ENCODE measurements around the gene WDR5B.

WDR5B gene

DNA sequence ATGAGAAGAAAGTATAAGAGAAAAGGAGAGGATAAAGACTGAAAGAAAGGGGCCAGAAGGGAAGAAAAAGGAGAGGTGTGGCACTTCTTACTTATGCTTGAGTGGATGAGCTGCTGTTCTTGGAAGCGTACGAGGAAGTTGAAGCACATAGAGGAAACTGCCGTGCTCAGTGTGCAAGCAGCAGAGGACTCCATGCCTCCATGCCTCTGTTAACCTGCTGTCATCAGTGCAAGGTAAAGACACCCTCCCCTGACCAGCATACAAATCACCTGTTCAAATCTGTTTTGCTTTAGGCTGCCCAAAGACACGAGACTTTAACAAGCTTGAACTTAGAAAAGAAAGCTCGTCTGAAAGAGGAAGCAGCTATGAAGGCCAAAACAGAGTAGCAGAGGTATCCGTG lies 6.4 kb downstream of the WDR5B start:
- no peak for DNase-seq (ENCODE audit: low spot score)

DNA sequence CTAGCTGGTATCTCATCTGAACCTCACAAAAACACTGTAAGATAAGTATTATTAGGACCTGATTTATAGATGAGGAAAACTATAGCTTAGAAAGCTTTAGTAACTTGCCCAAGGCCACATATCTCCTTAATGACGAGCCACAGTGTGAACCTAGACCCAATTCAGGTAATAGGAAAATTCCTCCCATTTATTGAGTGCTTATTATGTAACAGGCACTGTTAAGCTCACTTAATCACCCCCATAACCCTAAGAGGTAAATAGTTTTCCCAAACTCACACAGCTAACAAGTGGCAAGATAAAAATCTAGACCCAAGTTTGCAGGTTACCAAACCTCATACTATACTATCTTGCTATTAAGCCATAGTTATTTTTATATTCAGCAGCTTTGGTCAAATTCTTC lies 7.9 kb downstream of the WDR5B start:
- DNase-seq (ENCODE audit: low spot score) = no peak

DNA sequence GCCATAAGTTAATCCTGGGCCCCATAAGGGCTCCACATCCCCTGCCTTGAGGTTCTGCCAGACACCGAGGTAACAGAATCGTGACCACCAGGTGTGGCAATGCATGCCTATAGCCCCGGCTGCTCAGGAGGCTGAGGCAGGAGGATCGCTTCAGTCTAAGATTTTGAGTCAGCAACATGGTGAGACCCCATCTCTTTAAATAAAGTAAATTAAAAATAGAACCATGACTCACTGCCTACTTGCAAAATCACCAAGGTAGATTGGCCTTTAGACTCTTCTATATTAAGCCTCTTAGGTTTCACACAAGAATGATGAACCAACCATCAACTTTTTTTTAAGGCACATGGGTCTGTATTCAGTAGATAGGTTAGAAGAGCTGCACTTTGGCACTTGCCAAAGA lies 9.7 kb downstream of the WDR5B start:
- DNase-seq (ENCODE audit: low spot score) = no peak

DNA sequence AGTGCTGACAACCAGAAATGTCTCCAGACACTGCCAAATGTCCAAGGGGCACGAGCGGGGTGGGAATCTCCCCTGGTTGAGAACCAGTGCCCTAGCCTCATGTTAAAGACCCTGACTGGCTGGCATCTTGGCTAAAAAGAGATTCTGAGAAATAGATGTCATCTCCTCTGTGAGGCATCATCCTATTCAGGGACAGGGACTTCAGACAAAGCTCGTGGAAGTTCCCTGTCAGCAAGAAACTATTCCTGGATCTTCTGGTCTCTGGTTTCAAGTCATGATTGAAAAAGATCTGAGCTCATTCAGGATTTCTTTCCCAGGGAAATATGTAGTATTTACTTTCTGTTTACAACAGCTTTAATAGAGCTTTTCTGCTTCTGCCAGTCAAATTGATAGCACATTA lies 10.8 kb downstream of the WDR5B start:
- DNase-seq (ENCODE audit: low spot score) = no peak

DNA sequence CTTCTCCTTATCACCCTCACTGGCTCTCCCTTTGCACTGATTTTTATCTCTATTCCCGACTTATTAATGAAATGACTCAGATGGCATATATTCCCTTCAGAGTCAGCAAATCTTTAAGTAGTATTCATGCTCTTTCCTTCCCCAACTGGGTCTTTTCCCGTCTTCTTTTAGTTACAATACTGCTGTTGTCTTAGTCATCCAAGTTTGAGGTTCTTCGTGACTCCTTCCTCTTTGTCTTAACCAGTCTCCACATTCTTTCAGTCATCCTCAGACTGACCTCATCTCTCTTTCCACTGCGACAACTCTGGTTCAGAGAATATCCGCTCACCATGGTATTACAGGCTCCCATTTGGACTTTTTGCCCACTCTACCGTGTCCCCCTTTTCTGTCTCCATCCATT lies 12.4 kb downstream of the WDR5B start:
- DNase-seq (ENCODE audit: low spot score) = no peak

DNA sequence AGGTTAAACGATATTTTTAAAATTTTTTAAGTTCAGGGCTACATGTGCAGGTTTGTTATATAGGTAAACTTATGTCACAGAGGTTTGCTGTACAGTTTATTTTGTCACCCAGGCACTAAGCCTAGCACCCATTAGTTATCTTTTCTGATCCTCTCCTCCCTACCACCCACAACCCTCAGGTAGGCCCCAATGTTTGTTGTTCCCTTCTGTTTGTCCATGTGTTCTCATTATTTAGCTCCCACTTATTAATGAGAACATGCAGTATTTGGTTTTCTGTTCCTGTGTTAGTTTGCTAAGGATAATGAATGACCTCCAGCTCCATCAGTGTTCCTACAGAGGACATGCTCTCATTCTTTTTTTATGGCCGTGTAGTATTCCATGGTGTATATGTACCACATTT lies 16.9 kb downstream of the WDR5B start:
- no peak for DNase-seq (ENCODE audit: low spot score)

DNA sequence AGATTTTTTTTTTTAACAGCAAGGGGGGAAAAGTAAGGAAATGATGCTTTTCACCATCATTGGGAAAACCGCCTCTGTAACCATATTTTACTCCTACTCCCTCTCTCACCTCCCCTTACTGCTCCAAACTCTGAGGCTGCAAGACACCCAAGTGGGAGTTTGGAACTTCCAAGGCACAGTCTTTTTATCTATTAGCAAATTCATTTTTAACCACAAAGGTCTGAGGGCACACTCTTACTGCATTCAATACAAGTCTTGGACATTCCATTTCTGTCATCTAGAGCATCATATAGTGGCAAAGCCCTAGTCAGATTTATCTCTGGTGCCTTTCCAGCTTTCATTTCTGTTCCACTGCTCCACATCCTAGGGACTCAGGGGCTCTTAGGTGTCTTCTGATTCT lies 18.7 kb downstream of the WDR5B start:
- no peak for DNase-seq (ENCODE audit: low spot score)

DNA sequence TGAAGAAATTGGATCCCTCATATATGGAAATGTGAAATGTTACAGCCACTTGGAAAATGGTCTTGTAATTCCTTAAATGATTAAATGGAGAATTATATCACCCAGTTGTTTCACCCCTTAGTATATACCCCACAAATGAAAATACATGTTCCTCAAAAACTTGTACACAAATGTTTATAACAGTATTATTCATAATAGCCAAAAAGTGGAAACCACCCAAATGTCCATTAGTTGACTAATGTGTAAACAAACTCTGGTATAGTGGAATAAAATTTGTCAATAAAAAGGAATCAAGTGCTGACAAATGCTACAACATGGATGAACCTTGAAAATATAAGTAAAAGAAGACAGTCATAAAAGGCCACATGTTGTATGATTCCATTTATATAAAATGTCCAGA lies 19.4 kb downstream of the WDR5B start:
- DNase-seq (ENCODE audit: low spot score) = no peak

DNA sequence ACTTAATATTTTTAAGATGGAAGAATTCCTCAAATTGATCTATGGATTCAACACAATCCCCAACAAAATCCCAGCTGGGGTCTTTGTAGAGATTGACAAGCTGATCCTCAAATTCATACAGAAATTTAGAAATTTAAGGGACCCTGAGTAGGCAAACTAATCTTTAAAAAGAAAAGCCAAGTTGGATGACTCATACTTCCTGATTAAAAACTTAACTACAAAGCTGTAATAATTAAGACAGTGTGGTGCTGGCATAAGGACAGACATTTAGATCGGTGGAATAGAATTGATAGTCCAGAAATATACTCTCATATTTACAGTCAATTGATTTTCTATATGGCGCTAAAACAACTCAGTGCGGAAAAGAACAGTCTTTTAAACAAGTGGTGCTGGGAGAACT lies 20.3 kb downstream of the WDR5B start:
- no peak for DNase-seq (ENCODE audit: low spot score)

DNA sequence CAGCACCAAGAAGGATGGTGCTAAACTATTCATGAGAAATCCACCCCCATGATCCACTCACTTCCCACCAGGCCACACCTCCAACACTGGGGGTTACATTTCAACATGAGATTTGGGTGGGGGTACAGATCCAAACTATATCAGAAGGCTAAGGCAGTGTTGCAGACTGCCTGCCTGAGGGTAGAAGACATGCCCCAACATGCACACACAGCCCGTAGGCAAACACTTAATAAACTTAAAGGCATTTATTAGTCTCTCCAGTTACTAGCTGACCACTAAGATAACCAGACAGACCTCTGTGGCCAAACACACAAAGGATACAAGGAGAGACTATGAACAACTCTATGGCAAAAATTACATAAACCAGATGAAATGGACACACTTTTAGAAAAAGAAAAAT lies 21.7 kb downstream of the WDR5B start:
- no peak for DNase-seq (ENCODE audit: low spot score)

DNA sequence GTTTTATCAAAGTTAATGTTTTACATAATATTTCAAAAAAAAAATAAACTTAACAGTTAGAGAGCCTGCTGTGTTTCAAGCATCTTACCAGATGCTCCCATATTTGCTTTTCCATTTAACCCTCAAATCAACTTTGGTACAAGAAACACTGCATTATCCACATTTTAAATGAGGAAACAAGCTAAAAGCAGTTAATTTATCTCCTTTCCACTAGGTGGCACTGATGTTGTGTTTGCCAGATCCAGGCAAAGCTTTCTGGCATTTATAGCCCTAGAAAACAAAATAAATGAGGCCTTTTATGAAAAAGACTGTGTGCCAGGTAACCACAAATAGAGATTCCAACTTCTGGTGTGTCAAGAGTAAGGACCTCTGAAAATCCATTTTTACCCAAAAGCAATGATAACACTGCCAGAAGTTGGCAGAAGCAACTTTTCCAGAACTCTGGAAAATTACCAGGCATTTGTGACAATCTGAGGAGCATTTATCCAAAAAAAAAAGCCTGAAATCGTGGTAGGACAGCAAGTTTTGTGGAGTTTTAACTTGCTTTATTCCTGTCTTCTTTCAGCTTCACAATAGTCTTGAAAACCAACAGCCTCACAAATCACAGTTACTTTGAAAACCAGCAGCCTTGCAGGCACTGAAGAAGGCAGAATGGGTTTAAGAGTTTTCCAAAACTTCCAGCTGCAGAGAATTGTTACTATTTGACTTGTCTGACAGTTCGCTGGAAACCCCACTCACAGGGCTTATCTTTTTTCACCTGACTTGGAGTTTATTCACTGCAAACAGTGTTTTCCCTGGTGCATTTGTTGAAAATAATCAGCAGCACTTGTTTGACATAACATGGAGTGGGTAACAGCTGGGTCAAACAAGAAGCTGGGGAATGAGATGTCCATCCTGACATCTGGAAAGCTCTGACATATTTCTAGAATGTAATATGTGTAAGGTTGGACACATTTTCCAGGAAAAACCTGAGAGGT lies 22.7 kb downstream of the WDR5B start:
- peak; percentile 78 for DNase-seq (ENCODE audit: low spot score)

DNA sequence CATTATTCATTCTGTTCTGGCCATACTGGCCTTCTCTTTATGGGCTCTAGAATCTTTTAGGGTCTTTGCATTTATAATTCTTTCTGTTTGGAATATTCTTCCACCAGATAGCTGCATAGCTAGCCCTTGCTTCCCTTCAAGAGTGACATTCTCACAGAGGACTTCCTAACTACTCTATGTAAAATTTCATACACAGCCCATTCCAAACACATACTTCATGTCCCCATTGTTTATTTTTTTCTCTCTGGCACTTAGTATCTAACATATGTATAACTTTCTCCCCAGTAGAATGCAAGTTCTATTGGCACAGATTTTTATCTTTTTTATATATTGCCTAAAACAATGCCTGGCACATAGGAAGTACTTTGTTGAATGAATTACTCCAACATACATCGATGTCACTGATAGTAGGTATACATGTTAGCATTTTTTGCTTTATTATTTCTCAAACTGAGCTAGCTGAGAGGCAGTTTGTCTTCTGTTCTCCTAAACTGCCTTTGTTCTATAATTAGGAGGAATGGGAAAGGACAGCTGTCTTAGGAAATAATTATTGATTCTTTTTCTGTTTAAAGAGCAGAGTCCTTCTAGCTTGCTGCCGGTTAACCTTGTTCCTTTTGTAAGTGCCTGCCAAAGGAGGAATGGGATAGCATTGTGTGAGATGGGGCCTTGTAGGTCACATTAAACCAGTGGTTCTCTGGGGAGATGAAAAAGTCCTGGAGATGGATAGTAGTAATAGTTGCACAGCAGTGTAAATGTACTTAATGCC lies 24.0 kb downstream of the WDR5B start:
- no peak for DNase-seq (ENCODE audit: low spot score)

DNA sequence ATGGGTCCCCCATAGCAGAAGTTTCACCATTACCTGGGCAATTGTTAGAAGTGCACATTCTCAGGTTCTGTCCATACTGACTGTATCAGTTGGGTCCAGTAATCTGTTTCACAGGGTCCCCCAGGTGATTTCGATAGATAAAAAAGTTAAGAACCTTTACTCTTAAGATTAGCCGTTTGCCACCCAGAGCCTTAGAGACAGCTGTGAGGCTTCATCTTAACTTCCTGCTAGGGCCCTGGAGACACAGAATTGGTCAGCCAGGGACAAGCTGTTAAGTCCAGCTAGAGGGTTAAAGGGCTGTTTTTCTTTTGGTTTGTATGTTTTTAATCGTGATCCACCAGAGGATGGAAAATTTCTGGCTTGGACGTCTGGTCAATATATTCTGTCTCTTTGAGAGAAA lies 25.2 kb downstream of the WDR5B start:
- peak; percentile 13 for DNase-seq (ENCODE audit: low spot score)

DNA sequence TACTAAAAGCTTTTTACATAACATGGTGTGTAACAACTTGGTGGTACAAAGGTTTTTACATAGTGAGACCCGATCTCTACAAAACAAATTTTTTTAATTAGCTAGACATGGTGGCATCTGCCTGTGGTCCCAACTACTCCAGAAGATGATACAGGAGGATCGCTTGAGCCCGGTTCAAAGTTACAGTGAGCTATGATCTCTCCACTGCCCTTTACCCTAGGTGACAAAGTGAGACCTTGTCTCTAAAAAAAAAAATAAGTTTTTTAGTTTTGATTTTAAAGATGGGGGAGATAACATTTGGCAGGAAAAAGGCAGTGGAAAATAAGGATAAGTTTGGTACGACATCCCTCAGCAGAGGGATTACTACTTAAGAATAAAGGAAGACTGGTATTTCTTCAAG lies 26.0 kb downstream of the WDR5B start:
- DNase-seq (ENCODE audit: low spot score) = no peak

DNA sequence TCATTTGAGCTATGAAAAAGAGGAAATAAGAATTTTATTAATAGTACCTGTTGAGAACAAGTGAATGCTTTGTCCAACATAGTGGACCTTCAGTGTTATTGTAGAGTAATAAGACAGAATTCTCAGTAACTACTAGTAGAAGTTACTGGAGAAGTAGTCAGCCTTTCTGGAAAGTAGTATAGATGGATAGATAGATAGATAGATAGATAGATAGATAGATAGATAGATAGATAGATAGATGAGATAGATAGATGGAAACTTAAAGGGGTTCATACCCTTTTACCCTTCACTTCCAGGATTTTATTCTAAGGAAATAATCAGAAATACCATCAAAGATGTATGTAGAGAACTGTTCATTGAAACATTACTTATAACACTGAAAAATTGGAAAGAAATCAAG lies 26.7 kb downstream of the WDR5B start:
- no peak for DNase-seq (ENCODE audit: low spot score)

DNA sequence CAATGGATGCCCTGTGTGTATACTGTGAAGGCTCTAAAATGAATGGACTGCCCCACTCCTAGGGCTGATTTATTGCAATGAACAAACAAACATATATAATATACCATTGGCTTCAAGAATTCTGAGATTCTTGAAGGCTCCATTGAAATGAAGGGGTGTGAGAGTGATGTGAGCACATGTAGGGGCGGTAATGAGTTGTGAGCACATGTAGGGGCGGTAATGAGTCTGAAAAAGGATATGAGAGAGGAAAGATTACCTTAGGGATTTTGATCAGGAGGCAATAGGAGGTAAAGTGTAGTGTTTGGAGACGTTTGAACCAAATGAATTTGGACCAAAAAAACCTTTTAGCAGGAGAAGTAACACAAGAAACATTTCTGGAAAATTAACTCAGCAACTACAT lies 28.2 kb downstream of the WDR5B start:
- no peak for DNase-seq (ENCODE audit: low spot score)

DNA sequence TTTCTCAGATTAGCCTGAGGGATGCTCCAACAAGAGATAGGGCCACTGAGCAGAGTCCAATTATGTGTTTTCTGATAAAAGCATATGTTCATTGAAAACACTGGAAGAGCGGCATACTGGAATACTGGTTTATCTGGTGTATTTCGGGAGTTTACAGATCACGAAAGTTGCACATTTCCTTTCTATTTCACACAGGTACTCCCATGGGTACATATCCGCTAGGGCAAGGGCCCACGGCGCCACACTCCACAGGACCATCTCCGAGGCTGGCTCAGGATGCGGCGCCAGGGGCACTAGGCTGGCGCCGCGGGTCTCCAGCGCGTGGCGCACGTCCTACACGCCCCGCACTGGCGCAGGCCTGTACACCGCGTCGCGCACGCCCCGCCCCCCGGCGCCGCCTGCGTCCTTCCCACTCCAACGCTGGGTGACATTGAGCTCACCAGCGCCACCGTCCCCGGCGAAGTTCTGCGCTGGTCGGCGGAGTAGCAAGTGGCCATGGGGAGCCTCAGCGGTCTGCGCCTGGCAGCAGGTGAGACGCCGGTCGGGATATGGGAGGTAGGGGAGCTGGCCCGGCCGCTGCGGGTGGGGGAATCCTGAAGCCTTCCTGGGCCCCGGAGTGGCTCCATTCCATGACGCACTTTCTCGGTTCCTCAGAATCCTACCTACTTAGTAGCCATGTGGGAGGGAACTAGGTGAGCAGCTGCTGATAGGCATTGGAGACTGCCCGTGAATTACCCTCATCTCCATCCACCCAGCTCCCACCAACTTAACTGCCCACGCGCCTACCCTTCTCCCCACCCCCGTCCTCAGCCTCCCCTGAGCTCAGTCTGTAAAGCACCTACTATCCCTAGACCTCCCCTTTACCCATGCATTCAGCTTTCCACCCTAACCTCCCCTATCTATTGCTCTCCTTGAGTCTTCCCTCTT lies 31.8 kb downstream of the WDR5B start, which contains the start of gene FAM162A:
Gene FAM162A (plus strand): TSS at position 412 of the 927 bp plus-strand sequence. CDS start 84 bp downstream, at position 496.
- DNase-seq (ENCODE audit: low spot score) = peak; percentile 96

DNA sequence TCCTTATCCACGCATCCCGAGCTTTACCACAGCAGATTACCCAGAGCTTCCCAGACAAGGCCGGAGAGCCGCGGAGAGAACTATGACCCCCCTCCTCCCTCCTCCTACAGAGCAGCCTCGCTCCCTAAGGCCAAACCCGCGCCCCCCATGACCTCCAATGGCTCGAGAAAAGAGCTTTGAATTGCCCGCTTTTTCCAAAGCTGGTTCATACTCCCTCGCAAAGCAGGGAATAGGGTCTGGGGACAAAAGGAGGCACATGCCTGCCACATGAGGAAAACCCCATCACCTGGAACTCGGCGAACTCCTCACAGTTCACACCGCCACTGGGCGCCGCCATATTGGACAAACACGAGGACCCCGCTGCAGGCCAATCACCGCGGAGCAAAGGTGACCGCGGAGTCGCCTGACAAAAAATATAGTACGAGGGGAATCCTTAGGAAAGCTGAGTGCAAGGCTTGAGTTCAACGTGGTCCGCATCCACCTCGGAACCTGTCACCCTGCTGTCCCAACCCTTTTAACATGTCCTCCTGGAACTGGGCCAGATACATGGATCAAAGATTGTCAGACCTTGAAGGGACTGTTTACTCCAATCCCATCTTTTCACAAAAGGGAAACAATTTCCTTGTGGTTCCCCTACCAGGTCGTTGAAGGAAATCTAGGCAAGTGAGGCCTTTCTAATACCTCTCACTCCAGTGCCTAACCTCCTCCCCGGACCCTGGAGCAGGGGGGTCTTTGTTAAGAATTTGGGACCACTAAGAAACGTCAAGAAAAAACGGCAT lies 32.8 kb downstream of the WDR5B start, which contains the start of gene MIX23:
Gene MIX23 (minus strand): TSS at position 344 of the 779 bp plus-strand sequence. CDS start 7 bp downstream, at position 337.
- DNase-seq (ENCODE audit: low spot score) = peak; percentile 89

DNA sequence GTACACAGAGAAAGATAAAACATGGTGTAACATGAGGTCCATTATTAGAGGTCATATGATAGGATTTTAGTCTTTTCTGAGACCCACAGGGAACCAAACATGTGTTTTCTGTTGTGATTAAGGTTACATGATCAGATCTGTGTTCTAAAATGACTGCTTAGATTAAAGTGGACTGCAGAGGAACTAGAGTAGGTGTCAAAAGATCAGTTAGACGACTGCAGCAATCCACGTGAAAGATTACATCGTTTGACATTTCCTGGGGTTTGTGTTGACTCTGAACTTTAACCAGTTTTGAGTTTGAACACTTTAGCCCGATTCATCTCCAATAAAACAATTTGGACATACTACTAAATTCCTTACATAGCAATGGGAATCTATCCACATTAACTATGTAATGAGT lies 37.9 kb downstream of the WDR5B start:
- DNase-seq (ENCODE audit: low spot score) = no peak

DNA sequence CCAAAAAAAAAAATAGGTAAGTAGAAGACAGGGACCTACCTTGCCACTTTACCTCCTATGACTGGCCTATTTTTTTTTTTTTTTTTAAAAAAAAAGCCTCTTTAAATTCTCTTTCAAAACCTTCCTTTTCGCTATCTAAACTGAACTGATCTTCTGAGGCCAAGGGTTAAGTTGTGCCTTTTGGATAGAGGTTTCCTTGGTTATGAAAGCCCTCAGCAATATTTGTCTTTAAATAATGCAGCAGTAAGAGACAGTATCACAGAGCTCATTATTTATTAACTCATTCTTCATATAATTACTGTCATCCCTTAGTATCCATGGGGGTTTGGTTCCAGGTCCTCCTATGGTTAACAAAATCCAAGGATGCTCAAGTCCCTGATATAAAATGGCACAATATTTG lies 41.8 kb downstream of the WDR5B start:
- DNase-seq (ENCODE audit: low spot score) = no peak

DNA sequence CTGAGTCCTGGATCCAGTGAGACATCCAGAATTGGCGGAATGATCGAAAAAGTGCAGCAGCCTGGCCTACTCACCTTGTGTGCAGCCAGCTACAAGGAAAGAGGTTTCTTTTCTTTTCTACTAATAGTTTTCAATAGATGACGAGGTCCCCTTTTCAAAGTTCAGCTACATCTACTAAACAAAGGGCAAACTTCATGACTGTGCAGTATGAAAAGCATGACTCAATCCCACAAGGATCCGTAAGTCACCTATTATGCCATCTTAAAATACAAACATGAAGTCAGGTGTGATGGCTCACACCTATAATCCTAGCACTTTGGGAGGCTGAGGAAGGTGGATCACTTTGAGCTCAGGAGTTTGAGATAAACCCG lies 49.5 kb downstream of the WDR5B start:
- DNase-seq (ENCODE audit: low spot score) = no peak
